Stimulated activated CD8-positive, alpha-beta memory T cell treated with anti-CD3 and anti-CD28 coated beads, Interleukin-15, amount 100 ng/mL, for 4 hours (primary cell): ENCODE results near the gene SIRT2.
"Not testable (repeated sequence)": the region's sequence is repeated elsewhere in the genome, so short reads cannot be mapped to it uniquely, and the experiment has no call there.

ENCODE experiments used
- DNase-seq, 2 donors: peaks; one replicate each; pipeline ENCODE4 v3.0.0-alpha.2; 2020; ENCODE audit warnings: low read depth in 2 of 2

SIRT2 gene

DNA sequence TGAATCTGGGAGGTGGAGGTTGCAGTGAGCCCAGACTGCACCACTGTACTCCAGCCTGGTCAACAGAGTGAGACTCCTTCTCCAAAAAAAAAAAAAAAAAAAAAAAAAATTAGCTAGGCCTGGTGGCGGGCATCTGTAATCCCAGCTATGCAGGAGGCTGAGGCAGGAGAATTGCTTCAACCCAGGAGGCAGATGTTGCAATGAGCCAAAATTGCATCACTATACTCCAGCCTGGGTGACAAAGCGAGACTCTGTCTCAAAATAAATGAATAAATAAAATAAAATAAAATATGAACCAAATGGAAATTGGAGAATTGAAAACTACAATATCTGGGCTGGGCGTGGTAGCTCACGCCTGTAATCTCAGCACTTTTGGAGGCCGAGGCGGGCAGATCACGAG is 70.2 kb downstream of the SIRT2 start:
- DNase-seq, result not testable (repeated sequence)
